Stimulated activated CD8-positive, alpha-beta memory T cell treated with anti-CD3 and anti-CD28 coated beads, Interleukin-15, amount 100 ng/mL, for 4 hours (primary cell): Measurements from ENCODE around the gene C22orf15.

Source experiments
- DNase-seq, 2 donors: peaks; one replicate each; pipeline ENCODE4 v3.0.0-alpha.2; 2020; ENCODE audit warnings: low read depth in 2 of 2

C22orf15 gene

DNA sequence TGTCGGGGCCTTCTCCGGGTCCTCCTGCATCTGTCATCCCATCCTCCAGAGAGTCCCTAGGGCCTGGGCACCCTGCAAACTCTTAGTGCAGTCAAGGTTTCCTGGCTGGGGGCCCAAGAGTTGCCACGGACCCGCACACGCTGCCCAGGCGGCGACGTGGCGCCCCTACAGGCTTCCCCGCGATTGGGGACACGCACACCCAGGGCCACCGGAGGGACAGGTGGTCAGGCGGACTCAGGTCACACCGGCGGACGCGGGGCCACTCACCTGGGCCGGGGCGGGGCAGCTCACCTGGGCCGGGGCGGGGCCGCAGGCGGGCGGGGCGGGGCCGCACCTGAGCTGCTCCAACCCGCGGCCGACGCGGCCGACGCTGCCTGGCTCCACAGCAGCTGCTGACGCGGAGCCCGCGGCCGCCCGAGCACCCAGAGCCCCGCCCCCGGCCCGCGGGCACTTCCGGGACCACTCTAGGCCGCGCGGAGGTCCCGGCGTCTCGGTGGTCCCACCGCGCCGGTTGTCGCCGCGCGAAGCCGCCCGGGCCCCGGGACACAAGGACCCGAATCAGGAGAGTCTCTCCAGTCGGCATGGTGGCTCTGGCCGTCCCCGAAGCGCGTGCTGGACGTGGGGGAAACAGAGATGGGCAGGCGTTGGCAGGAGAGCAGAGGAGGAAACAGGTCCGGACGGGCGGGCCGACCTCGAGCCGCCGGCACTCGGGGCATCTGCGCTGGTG lies 11.9 kb upstream of the C22orf15 start, which contains the start of gene ZNF70:
TSS of gene ZNF70 (minus strand) at position 399 of the 727 bp plus-strand sequence. CDS start 5,972 bp downstream, outside the sequence.
- DNase-seq: peak; percentile 63 to 73

DNA sequence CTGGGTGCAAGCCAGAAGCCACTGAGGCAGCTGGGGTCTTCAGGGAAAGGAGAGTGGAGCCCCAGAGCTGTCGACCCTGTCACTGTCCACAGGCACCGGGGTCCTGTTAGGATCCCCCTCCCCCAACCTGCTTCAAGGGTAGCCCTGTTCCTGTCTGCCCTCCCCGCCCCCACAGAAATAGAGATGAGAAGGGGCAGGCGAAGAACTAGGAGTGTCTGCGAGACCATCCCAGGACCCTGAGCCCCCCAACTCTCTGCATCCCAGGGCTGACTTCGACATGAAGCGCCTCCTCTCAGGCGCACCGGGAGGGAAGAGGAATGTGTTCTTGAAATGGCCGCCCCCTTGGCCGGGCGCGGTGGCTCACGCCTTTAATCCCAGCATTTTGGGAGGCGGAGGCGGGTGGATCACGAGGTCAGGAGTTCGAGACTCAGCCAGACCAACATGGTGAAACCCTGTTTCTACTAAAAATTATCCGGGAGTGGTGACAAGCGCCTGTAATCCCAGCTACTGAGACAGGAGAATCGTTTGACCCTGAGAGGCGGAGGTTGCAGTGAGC lies 11.3 kb upstream of the C22orf15 start:
- DNase-seq: no peak

DNA sequence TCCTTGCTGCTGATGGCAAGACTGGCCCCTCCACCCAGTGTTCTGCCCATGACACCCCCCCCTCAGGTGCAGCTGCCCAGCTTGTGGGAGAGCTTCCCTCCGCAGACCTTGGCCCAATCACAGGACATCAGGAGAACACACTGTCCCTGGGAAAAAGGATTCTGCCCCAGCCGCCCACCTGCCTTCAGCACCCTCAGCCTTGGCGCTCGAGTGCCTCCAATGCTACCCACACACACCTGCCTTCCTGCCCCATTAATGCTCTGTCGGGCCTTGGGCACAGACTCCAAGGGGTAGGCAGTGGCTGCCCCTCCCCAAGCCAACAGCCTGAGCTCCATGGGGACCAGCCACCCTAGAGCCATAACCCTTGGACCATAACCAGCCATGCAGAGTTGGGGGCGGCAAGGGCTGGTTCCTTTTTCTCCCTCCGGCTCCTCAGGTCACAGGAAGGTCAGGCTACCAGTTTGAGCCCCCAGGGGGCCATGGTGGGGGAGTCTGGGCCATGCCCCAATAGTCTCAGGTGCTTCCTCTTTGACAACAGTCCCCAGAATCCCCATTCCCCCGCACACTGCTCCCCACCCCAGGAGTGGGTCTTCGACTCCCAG lies 10.6 kb upstream of the C22orf15 start:
- DNase-seq: no peak

DNA sequence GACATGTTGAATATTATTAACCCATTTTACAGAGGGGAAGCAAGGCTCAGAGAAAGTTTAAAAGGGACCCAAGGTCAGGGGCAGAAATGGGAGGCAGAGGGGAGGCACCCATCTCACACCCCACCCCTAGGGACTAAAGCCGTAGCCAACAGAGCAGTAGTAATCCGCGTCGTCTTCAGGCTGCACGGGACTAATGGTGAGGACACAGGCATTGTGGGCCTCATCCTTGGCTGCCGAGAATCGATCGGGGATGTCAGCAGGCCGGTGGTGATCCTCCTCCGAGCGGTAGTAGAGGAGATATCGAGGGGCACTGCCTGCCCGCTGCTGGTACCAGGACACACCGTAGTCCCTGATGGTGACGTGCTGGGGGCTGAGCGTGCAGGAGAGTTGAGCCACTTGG lies 10.0 kb upstream of the C22orf15 start:
- no peak for DNase-seq

DNA sequence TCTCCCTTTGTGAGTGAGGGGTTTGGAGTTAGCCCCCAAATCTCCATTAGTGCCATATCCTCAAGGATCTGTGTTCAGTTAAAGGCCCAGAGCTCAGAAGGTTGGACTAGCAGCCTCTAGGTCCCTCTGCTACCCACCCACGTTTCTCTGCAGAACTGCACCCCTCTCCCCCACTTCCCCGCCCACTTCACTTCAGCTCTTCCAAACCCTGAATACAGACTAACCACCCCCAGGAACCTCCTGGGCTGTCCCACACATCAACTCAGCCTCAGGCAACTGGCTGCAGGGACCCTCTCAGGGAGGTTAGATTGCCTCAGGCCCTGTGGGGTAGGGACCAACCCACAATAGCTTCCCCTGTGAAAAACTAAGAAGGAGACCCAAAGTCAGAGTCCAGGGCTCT lies 9.4 kb upstream of the C22orf15 start:
- DNase-seq: no peak

DNA sequence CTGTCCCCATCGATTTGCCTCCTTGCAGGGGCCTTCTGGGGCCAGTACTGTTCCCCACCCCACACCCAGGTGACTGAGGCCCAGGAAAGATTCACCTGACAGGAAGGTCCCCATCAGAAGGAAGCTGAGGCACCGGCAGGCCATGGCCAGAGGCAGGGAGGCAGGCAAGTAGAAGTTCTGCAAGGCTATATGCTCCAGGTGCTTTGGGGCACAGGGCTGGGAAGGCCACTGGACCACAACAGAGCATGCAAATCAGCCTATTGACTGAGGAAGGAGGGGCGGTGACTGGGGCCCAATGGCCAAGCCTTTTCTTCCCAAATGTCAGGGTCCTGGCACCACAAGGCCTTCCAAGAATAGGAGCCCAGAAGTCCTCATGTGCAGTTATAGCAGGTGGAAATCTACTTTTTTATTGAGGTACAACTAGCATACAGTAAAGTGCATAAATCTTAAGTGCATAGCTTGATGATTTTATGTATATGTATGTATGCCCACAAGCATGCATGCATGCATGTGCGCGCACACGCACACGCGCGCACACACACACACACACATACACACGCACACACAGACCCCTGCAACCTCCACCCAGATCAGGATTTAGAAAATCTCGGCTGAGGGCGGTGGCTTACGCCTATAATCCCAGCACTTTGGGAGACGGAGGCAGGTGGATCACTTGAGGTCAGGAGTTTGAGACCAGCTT lies 8.4 kb upstream of the C22orf15 start, which contains the start of gene VPREB3:
TSS of gene VPREB3 (minus strand) at position 206 of the 700 bp plus-strand sequence. CDS start at position 144, 62 bp downstream.
- no peak for DNase-seq

DNA sequence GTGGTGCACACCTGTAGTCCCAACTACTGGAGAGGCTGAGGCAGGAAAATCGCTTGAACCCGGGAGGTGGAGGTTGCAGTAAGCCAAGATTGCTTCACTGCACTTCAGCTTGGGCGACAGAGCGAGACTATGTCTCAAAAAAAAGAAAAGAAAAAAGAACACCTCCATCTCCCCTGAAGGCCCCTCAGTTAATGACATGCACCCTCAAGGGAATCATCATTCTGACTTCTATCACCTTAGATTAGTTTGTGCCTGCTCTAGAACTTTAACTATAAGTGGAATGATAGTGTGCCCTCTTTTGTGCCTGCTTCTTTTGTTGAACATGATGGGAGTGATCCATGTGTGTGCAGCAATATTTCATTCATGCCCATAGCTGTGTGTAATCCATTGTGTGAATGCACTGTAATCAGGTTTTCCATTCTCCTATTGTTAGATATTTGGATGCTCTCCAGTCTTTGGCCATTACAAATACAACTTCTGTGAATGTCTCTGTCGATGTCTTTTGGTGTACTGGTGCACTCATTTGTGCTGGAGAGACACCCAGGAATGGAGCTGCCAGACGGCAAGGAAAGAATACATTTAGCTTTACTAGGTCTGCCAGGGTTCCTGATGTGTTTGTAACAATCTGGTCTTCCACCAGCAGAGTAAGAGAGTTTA lies 7.7 kb upstream of the C22orf15 start:
- DNase-seq: no peak

DNA sequence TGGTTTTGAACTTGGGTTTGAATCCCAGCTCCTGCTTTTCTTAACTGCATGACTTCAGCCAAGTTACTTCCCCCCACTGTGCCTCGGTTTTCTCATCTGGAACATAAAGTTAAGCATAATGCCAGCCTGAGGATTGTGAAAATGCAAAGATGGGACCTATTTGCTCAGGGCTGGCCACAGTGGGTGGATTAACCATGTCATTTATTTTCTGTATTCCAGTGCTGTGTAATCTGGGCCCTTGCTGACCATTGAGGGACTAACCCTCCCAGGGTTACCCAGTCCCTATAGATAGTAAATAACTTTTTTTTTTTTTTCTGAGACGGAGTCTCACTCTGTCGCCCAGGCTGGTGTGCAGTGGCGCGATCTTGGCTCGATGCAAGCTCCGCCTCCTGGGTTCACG lies 7.1 kb upstream of the C22orf15 start:
- DNase-seq: no peak

DNA sequence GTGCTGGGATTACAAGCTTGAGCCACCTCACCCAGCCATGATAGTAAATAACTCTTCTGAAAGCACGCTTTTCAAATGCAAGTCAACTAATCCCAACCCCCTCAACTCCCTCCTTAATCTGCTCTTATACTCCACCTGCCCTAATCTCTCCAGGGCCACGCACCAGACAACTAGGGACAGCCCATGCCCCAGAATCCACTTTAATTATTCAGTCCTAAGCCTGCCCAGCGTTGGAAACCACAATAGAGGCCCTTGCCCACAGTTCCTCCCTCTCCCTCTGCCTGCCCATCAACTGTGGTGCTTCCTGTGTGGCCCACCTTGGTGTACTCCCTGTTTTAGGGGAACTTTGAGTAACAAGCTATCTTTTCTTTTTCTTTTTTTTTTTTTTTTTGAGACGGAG lies 5.9 kb upstream of the C22orf15 start:
- no peak for DNase-seq

DNA sequence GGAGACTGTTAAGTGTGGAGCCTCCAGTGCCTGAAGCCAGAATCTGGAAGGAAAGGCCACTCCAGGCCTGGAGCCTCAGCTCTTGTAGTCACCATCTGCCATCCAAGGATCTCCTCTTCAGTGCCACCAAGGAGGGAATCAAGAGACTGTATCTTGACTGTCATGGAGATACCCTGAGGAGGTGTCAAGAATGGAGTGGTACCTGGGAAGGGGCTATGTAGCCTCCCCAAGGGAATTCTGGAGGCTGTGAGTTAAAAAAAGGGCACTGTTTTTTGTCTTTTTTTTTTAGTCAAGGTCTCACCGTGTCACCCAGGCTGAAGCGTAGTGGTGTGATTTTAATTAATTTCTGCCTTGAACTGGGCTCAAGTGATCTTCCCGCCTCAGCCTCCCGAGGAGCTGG lies 3.2 kb upstream of the C22orf15 start:
- no peak for DNase-seq

DNA sequence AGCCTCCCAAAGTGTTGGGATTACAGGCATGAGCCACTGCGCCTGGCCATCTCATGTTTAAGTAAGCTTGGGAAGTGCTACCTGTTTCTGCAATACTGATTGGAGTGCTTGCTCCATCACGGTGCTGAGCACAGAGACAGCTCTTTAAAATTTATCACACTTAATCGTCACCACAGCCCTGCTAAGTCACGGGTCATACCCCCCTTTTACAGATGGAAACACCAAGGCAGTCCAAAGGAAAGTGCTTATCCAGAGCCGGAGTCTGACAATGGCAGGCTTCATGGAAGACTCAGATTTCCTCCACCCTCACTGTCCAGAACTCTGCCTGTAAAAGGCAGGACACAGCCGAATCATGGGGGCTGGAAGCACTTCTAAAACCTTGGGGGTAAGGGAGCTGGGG lies 2.7 kb upstream of the C22orf15 start:
- no peak for DNase-seq

DNA sequence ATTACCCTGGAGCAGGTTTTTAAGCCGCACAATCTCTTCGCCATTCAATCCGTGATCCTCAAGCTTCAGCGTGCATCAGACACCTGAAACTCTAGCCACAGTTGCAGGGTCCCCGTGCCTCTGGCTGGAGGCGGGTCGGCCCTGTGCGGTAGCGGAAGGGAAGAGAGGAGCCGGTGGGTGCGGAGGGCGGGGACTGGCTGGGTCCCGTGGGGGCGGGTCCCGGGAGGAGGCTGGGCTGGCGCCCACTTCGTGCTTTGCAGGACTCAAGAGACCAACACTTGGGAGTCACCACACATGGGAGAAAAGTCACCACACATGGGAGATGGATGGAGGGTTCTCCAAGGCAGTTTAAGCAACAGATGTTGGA lies 772 bp downstream of the C22orf15 start:
- DNase-seq: no peak

DNA sequence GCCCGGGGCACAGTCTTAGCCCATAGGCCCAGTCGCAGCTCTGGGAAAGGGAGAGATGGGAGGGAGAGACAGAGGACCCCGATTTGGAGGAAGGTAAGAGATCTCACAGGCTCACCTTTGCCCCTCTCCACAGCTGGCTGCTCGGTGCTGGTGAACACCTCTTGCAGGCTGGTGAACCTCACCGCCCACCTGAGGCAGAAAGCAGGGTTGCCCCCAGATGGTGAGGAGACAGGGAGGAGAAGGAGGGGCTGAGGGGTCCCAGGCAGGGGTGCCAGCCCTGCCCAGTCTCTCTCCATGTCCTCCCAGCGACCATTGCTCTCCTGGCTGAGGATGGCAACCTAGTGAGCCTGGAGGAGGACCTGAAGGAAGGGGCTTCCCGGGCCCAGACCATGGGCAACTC lies 1.2 kb downstream of the C22orf15 start:
- no peak for DNase-seq

DNA sequence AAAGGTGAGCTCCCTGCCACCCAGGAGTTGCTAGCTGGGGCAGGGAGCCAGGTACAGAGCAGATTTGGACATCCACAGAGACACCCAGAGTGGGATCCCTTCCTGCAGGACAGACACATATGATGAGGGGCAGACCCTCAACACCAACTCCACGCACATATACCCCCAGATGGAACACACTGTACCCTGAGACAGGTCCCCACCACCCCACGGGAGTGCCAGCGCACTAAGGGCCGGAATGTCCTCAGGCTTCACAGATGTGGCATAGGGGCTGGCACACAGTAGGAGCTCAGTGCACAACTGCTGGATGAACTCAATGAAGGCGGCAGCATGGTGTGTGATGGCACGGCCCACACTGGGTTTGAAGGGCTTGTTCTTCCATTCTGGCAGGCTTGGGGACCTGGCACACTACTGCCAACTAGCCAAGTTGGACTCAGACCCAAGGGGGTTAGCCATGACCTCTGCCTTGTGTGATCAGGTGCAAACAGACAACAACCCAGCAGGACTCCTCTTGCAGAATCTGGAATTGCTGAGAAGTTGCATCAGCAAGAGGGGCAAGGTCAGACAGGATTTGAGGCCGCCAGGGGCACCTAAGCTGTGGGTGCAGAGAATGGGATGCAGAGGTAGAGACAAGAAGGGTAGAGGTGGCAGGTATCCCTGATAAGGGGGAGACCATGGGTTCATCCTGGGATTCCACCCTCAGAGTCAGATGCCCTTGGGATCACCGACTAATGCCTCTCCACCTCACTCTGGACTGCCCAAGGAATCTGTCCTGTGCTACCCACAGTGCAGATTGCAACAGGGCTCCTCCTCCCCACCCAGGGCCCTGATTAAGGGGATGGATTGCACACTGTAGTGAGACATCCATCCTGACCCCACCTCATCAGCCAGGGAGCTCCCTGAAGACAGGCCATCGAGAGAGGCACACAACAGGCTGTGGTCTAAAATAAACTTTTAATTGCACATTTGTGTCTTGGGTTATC lies 2.4 kb downstream of the C22orf15 start:
- DNase-seq: no peak

DNA sequence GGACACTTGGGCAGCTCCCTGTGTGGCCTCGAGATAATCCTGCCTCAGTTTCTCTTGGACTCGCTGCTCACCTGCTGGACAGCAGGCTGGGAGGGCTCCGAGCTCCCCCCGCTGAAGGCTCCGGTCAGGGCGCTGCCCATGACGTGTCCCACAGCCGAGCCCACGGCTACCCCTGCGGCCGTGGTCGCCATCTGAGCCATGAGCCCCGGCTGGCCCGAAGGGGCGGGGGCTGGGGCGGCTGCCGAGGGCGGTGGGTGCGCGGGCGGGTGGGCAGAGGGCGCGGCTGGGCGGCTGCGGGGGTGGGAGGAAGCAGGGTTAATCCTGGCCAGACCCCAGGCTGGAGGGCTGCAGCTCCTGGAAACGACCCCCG lies 4.5 kb downstream of the C22orf15 start:
- DNase-seq: no peak

DNA sequence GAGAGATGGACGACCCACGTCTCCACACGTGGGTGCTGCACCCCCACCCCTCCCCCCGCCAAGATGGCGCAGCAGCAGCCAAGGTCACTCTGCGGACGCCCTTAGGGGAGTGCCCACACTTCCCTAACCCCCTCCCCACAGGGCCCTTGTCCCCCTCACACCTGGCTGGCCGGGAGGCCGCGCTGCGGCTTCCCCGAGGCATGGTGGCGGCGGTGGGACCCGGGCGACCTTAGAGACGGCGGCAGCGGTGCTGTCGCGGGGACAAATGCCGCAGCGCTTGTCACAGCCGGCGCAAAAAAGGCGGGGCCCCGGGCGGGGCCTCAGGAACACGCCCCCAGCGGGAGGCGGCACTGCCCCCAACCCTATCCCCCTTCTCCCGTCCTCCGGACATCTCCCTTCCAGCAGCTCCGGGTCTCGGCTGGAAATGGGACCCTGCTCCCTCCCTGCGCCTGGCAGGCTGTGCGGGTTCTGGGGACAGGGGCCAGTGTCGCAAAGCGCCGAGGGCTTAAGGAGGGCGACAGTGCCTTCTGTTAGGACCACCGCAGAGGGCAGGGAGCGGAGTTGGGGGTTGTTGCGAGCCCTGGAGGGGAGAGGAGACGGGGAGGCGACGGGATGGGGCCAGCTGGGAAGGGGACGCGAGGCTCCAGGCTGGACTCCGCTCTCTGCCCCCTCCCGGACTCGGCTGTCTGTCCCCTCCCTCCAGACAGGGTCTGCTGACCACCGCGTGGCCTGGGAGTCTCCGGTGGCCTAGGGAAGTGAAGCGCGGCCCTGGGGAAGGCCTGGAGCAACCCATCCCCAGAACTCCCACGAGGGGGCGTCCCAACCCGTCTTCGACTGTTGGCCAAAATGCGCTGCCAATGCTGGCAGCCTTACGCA lies 5.1 kb downstream of the C22orf15 start, which contains the start of gene CHCHD10:
TSS of gene CHCHD10 (minus strand) at position 300 of the 876 bp plus-strand sequence. CDS start at position 202, 98 bp downstream.
- peak in 1 of 2 donors; percentile 52 for DNase-seq

DNA sequence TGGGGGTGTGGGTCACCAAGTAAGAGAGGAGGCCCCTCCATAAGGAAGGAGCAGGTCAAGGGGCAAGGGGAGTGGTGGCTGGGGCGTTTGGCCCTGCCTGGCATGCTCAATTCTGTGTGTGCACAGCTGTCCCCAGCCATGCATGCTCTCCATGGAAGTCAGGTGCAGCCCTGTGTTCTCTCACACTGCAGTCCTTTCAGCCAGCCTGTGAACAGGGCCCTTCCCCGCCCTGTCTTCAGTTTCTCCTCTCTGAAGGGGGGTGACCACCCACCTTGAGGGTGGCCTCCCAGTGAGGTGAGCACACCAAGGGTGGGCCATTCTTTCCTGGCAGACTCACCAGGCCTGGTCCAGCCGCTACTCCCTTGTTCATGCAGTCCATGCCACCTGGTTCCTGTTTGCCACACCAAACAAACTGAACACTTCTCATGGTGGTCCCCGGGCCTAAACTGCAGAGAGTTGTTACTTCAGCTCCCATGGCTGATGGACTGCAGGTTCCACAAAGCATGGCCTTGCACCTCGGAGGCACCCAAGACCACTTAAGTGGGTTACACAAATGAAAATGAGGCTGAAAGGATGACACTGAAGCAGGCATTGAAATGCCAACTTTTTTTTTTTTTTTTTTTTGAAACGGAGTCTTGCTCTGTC lies 6.7 kb downstream of the C22orf15 start:
- no peak for DNase-seq

DNA sequence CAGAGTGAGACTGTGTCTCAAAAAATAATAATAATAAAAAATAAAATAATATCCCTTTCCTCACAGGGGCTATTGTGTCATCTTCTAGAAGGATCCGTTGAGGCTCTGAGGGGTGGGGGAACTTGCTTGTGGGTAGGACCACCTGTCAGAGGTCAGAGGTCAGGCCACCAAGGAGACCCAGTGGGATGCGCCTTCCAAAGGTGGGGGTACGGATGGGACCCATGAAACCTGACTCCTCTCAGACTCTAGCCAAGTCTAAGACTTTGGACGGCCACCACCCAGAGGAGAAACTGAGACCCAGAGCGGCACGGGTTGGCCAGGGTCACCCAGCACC lies 9.5 kb downstream of the C22orf15 start:
- no peak for DNase-seq
